GM10248 (cell line): ENCODE results near the gene NETO2.

Source experiments
- CTCF ChIA-PET: fragments of 300-600 bp; sonication (Branson Sonifier 250); formaldehyde crosslinking; extraction: SDS; loops from one replicate; lab custom pipeline; 2021; ENCODE audit warnings: antibody characterized with exemption; lab: Yijun Ruan, JAX
- POLR2A ChIA-PET: fragments of 350-650 bp; sonication (Branson Sonifier 250); formaldehyde crosslinking; extraction: SDS; loops from one replicate; lab custom pipeline; 2020; ENCODE audit warnings: antibody characterized with exemption; lab: Yijun Ruan, JAX
- DNase-seq: peaks from one replicate; pipeline ENCODE4 v3.0.0; 2012; ENCODE audit errors: extremely low spot score
- TF ChIP-seq, protein P1 (sequence below): IDR thresholded peaks from 2 replicates; pipeline ENCODE4 v1.5.1; 2012; ENCODE audit warnings: mild to moderate bottlenecking, low read depth; ENCODE audit errors: extremely low read depth, missing control alignments, control extremely low read depth

Gene NETO2

DNA sequence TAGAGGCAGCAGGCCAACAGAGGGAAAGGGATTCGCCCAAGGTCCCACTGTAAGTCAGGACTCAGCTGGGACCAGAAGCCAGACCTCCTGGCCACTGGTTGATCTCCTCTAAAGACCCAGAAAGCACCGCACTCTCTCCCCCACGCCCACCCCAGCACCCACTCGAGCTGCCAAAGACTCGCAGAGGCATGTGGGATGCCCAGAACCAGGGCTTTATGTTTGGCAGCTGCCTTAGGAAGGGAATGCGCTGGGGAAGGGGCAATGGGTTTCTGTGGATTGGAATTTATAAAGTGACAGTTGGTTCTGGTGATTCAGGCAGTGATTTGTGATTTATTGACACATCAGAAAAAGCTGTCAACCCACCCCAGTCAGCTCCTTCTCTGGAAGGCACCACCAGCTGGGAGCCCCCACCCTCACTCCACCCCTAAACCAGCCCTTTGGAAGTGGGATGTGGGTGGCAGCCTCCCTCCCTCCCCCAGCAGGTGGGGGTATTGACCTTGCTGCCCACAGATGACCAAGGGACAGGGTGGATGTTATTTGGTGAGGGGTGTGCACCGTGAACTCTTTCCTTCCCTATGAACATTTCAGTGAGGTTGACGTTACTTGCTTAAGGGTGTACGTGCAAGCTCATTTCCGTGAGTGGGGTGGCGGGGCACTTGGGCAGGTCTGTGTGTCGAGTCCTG is 93.7 kb downstream of the NETO2 start:
- TF ChIP-seq, protein P1, sequence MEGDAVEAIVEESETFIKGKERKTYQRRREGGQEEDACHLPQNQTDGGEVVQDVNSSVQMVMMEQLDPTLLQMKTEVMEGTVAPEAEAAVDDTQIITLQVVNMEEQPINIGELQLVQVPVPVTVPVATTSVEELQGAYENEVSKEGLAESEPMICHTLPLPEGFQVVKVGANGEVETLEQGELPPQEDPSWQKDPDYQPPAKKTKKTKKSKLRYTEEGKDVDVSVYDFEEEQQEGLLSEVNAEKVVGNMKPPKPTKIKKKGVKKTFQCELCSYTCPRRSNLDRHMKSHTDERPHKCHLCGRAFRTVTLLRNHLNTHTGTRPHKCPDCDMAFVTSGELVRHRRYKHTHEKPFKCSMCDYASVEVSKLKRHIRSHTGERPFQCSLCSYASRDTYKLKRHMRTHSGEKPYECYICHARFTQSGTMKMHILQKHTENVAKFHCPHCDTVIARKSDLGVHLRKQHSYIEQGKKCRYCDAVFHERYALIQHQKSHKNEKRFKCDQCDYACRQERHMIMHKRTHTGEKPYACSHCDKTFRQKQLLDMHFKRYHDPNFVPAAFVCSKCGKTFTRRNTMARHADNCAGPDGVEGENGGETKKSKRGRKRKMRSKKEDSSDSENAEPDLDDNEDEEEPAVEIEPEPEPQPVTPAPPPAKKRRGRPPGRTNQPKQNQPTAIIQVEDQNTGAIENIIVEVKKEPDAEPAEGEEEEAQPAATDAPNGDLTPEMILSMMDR: peak; percentile 6

DNA sequence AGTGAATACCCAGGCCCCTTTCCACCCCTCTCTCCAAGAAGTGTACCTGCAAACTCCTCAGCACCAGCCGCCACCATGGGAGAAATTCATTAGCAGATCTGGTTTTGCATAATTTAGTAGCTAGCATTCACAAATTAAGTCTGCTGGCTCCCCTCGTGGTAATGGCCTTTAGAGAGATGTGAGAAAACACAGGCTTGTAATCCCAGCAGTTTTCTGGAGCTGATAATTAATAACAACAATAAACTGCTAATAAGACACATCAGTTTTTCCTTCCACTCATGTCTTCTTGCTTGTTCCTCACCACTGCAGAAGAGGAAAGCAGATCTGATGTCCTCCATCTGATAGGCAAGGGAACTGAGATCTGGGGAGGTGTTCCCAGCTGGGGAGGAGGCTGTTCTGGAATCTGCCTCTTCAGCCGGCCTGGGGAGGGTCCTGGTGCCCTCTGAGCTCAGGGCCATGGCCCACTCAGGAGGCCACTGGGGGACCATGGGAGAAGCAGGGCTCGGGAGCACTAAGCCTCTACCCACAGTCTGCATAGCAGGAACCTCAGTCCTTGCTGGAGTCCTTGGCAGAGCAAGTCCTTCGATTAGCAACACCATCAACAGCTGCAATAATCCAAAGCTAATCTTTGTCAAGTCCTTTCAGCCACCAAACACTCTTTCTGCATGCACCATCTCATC is 96.1 kb downstream of the NETO2 start:
- CTCF ChIA-PET: interaction anchor here (0.9 to 2.7 kb wide), 18 partner anchors 10 to 1576 kb away, joined by 3 to 51 read pairs (median 4); partner anchors contain the start of gene NETO2
- POLR2A ChIA-PET: interaction anchor here (0.9 to 1.4 kb wide), 2 partner anchors 10 to 66 kb away, joined by 3 to 7 read pairs; no protein-coding TSS in a partner anchor
- DNase-seq: no peak

More for the DNA sequence above, 93.7 kb downstream of the NETO2 start:
- no peak for DNase-seq
- POLR2A ChIA-PET: no interaction called here
- CTCF ChIA-PET: interaction anchor here (0.7 to 1.4 kb wide), 6 partner anchors 8 to 94 kb away, joined by 3 to 6 read pairs (median 4); partner anchors contain the start of gene NETO2

DNA sequence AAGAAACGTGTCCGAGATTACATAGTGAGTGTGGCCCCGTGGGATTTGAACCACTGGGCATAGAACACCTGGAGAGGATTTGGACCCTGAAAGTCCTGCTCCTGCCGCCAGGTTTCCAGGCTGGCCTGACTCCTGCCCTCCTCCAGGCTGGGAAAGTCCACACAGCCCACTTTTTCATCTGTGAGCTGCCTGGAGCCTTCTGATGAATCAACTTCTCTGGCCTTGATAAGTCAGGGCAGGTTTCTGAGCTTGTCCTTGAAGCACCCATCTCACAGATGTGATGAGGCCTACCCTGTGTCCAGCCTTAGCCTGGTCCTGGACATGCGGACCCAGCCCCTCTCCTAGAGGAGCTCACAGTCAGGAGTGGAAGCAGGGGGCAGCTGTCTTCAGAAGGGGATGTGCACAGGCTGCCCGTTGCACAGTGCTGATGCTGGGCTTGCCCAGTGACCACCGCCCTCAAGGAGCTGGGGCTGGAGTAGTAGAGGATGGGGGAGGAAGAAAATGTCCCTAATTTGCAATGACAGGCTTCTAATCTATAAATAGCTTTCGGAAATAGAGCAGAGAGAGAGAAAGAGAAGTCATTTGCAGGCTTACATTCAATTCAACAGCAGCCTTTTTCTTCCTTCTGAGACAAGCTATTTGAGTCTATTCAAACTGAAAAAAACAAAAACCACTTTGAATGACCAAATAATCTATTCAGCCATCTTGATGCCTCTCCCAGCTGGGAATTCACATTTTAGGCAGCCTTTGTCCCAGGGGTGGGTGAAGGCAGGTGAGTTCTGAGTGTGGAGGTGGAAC is 96.8 kb downstream of the NETO2 start:
- TF ChIP-seq, protein P1: no peak
- DNase-seq: peak; percentile 67
- POLR2A ChIA-PET: interaction anchor here (0.5 to 1.4 kb wide), 3 partner anchors 9 to 1212 kb away, joined by 3 to 7 read pairs (median 5); no protein-coding TSS in a partner anchor
- CTCF ChIA-PET: interaction anchor here (0.8 to 2.7 kb wide), 20 partner anchors 9 to 1576 kb away, joined by 3 to 51 read pairs (median 4); partner anchors contain the start of gene NETO2

More for the DNA sequence above, 96.1 kb downstream of the NETO2 start:
- TF ChIP-seq, protein P1: no peak

DNA sequence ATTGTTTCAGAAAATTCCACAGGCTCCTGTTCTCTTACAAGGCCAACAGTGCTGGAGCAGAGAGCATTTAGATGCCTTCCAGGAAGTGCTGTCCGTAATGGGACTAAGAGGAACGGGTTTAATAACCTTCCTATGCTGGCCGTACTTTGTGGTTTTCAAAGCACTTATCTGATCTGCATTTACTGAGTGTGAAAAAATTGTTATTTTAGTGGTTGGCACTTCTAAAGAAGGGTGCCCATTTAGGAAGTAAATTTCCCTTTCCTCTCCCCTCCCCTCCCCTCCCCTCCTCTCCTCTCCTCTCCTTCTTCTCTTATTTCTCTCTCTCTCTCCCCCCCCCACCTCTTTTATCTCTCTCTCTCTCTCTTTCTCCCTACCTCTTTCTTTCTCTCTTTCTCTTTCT is 98.3 kb downstream of the NETO2 start:
- ChIA-PET CTCF (interaction anchor here (1.0 to 1.6 kb wide), 2 partner anchors 96 to 99 kb away, joined by 3 to 4 read pairs; partner anchors contain the start of gene NETO2), POLR2A (no interaction called here)
- TF ChIP-seq, protein P1: no peak
- DNase-seq: no peak

DNA sequence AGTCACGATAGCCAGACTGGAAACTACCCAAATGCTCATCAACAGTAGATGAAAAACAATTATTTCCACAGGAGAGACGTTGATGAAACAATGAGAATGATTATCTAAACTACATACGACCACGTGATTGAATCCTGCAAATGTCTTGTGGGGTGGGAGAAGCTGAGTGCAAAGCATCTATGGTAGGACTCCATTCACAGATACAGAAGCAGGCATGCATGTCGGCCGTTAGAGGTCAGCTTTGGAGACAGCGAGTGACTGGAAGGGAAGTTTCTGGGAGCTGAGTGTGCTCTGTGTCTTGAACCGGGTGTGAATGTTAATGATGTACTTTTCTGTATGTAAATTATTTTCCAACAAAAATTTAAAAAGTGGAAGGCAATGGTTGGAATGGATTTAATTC is 98.7 kb downstream of the NETO2 start:
- ChIA-PET CTCF (interaction anchor here (1.6 kb wide), 2 partner anchors 97 to 99 kb away, joined by 4 to 6 read pairs; partner anchors contain the start of gene NETO2), POLR2A (no interaction called here)
- DNase-seq: no peak
- TF ChIP-seq, protein P1: no peak
